ENCODE data around the gene POLE.

- TF ChIP-seq CTCF (tag by site-specific recombination; IDR thresholded peaks at IDR 0.05) (peak; percentile 35; the same call in 1 of the 2 replicates), ZNF133 (tag by site-specific recombination; IDR thresholded peaks at IDR 0.05) (no peak), ZFP69B (tag by site-specific recombination; IDR thresholded peaks at IDR 0.05) (0 out of 2 replicates have a peak, but pooled peaks have one; percentile 31), GFI1B (tag by site-specific recombination; IDR thresholded peaks at IDR 0.05) (no peak), YY1 (tag by site-specific recombination; IDR thresholded peaks at IDR 0.05) (peak; percentile 46; the same call in 1 of the 2 replicates), ZNF621 (tag by site-specific recombination; IDR thresholded peaks at IDR 0.05) (no peak), ZNF335 (tag by site-specific recombination; conservative IDR thresholded peaks at IDR 0.05) (peak; percentile 20; the same call in 1 of the 2 replicates), ZNF155 (tag by site-specific recombination; IDR thresholded peaks at IDR 0.05) (no peak), ZBTB17 (tag by site-specific recombination; IDR thresholded peaks at IDR 0.05) (no peak)
Observed at GRCh38 chr12:132687211-132688164, at the start of gene POLE, which contains the start of gene PXMP2.

All from HEK293 (cell line).